RPMI8226 (cell line): Measurements from ENCODE around the gene CKAP2.
"Not testable (repeated sequence)": the region's sequence is repeated elsewhere in the genome, so short reads cannot be mapped to it uniquely, and the experiment has no call there.

Experiments
- DNase-seq: peaks from one replicate; pipeline ENCODE4 v3.0.0-alpha.2; 2015

Gene CKAP2

GRCh38 chr13:52454820-52455676 is at the start of gene CKAP2:
CKAP2 (plus strand) TSS chr13:52455478; CDS start chr13:52455557, 79 bp downstream.
- peak; percentile 95 for DNase-seq

- DNase-seq: peak; percentile 8
These were observed 49.3 kb upstream of the CKAP2 start, which contains the start of gene THSD1 for GRCh38 chr13:52405767-52406494. THSD1 (minus strand) TSS chr13:52406172; CDS start chr13:52402600, 3,572 bp downstream.

GRCh38 chr13:52406629-52407028 is 48.6 kb upstream of the CKAP2 start:
- no peak for DNase-seq

GRCh38 chr13:52407436-52407835 is 47.8 kb upstream of the CKAP2 start:
- DNase-seq: not testable (repeated sequence)

DNA sequence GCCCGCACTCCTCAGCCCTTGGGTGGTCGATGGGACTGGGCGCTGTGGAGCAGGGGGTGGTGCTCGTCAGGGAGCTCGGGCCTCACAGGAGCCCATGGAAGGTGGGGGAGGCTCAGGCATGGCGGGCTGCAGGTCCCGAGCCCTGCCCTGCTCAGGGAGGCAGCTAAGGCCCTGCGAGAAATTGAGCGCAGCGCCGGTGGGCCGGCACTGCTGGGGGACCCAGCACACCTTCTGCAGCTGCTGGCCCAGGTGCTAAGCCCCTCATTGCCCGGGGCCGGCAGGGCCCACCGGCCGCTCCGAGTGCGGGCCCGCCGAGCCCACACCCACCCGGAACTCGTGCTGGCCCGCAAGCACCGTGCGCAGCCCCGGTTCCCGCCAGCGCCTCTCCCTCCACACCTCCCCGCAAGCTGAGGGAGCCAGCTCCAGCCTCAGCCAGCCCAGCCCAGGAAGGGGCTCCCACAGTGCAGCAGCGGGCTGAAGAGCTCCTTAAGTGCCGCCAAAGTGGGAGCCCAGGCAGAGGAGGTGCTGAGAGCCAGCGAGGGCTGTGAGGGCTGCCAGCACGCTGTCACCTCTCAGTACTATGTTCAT is 47.1 kb upstream of the CKAP2 start:
- not testable (repeated sequence) for DNase-seq

- DNase-seq: no peak
These were observed 43.6 kb upstream of the CKAP2 start for GRCh38 chr13:52411629-52412028.

DNA sequence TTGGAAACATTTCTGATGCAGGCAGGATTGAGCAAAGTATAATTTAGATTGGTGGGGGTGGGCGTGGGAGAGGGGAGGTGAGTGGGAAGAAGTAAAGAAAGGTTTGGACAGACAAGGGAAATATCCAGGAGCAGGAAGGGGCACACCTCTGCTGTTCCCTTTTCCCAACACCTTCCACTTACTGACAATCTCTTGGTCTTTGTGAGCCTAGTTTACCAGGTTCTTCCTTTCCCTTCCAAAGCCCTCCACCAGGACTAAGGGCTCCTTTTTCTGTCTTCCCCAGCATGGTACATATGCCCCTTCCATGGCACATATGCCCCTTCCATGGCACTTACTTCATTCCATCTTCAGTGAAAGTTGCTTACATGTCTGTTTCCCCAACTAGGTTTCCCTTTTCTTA is 43.1 kb upstream of the CKAP2 start:
- no peak for DNase-seq

DNA sequence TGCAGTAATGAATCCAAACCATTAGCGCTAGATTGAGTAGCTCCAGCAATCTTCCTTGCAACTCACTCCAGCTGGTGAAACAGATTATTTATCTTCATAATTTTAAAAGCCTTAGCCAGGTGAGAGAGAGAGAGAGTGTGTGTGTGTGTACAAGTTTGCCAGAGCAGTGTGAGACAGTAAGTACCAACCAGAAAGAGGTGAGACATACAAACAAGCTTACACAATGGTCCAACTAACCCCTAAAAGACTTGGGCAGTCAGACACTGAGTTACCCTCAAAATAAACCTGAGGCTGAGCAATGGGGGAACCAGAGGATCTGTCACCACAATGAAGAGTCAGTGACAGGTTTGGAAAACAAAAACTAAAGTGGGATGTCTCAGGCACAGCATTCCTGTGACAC is 41.2 kb upstream of the CKAP2 start:
- no peak for DNase-seq

- no peak for DNase-seq
These were observed 40.3 kb upstream of the CKAP2 start for GRCh38 chr13:52414963-52415362.

DNA sequence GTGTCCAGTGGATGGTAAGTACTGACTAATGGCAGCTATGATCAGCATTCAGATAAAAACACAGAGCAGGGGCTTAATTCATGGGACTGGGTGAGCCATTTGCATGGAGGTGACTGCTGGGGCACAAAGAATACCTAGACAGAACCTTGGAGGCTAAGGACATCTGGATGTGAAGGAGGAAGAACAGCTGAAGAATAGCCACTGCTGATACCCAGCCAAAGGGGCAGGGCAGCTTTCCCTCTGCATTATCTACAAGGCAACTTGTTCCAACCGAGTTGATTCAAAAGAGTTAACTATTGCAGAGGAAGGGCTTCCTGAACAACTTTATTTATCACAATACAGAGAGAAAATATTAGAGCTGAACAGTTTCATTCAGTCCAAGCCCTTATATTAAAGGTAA is 36.2 kb upstream of the CKAP2 start:
- no peak for DNase-seq

- no peak for DNase-seq
These were observed 34.1 kb upstream of the CKAP2 start for GRCh38 chr13:52421216-52421615.

DNA sequence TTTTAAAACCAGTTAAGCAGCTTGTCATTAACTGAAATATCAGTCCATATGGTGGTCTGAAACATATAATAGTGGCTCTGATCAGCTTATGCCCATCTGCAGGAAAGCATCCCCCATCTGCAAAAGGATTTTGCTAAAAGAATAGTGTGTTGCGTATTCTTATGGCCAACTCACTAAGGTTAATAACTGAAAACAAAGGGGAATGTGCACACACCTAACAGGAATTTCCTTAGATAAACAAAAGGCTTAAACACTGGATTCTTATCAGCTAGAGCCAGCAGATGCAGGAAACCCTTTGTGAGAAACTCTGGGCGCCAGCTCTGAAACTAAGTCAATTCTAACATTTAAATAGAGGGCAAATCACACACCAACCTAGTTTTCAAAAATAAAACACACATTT is 27.0 kb upstream of the CKAP2 start:
- DNase-seq: no peak

DNA sequence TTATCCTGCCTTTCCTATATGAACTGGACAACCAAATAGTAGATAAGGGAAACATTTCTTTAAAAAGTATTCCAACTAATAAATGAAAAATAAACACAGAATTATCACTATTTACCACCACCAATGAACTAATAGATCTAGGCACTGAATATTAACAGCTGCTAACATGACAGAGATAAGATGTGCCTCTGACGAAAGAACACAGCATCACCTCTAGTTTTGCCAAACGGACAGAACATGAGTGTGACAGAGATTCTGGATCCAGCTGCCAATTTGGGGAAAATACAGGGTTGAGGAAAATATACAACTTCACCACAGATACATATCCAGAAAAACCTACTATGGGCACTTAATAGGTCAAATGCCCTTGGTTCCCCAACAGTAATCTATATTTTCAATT is 22.8 kb upstream of the CKAP2 start:
- DNase-seq: no peak

DNA sequence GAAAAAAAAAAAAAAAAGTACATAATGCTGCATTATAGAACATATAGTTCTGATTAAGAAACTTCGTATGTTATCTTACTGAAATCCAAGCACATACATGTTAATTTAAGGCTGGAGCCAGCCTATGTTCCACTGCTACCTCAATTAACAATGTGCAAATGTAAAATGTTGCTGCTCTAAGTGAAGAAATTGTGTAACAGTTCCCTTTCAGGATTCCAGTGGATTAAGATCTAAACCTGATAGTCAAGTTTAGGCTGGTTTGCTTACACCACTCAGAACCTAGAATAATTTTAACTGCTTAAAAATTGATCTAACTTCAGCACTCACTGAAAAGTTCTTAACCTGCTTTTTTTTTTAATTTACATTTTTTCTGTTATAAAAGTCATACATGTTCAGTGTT is 9.0 kb upstream of the CKAP2 start:
- DNase-seq: no peak

DNA sequence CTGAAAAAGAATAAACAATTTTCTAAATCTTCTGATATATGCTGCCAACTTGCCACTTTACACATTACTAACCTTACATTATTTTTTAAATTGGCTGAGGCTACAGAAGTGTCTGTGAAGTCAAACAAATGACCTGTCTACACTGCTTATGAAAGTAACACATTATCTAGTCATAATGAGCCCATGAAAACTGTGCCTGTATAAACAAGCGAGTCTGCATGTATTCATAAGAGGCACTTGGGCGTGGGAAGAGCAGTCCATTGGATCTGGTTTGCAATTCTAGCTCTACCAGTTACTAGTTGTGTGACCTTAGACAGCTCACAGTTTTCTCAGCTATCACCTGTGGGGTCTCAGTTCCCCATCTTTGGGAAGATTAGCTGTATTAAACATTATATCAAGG is 7.9 kb upstream of the CKAP2 start:
- DNase-seq: no peak

DNA sequence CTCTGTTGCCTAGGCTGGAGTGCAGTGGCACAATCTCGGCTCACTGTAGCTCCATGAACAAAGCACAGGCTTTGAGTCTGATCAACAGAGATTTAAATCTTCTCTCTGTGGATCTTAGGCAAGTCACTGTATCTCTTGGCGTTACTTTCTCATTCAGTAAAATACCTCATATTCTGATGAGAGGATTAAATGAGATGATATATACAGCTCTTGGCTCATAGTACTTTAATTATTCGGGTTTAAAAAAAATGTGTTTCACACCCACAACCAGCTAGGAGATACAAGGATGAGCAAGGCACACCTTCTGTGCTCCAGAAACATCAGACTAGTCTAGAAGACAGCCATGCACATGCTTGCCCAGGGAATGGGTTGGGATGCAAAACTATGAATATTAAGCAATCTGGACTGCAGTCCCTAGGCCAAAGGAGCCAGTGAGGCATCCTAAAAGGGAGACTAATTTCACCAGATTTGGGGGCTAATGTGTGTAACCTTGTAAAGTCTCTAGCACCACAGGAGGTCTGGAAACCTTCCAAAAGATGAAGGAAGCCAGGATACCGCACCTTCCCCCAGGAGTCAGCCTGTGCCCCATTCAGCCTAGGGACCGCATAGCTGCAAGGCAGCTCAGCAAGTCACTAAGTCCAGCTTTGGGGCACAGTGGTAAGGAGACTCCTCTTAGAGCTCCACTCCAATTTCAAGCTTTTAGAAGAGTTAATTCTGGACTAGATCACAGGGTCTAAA is 7.3 kb upstream of the CKAP2 start:
- no peak for DNase-seq

GRCh38 chr13:52449331-52450011 is 5.8 kb upstream of the CKAP2 start:
- DNase-seq: no peak

GRCh38 chr13:52450012-52450792 is 5.1 kb upstream of the CKAP2 start, which contains the start of gene VPS36:
VPS36 (minus strand) TSS chr13:52450634; CDS start chr13:52450594, 40 bp downstream.
- DNase-seq: peak; percentile 96

GRCh38 chr13:52450793-52451116 is 4.5 kb upstream of the CKAP2 start:
- DNase-seq: no peak

GRCh38 chr13:52451135-52451804 is 4.0 kb upstream of the CKAP2 start:
- no peak for DNase-seq

DNA sequence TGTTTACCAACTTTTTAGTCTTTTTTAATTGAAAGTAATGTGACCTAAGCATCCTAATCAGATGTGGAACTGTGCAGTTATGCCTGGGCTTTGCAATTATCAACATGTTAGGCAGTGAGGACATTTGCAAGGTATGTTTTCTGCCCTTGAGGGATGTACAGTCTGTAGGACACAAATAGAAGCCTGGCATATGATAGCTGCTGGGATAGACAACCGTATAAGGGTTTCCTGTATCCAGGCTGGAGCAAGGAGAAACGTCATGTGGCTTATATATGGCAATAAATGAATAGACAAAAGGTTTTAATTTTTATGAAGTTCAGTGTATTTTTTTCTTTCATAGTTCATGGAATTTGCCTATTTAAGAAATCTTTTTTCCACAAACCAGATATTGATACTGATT is 2.8 kb upstream of the CKAP2 start:
- no peak for DNase-seq
